ENCODE results near the gene RNF123. TPM values are rescaled to one million over a fixed set of nuclear protein-coding genes. Genes with fewer than 3 reads are reported as not detected.

The RNF123 gene
- total RNA-seq, 1 experiment from 2014 or later, result 46.7 TPM

DNA sequence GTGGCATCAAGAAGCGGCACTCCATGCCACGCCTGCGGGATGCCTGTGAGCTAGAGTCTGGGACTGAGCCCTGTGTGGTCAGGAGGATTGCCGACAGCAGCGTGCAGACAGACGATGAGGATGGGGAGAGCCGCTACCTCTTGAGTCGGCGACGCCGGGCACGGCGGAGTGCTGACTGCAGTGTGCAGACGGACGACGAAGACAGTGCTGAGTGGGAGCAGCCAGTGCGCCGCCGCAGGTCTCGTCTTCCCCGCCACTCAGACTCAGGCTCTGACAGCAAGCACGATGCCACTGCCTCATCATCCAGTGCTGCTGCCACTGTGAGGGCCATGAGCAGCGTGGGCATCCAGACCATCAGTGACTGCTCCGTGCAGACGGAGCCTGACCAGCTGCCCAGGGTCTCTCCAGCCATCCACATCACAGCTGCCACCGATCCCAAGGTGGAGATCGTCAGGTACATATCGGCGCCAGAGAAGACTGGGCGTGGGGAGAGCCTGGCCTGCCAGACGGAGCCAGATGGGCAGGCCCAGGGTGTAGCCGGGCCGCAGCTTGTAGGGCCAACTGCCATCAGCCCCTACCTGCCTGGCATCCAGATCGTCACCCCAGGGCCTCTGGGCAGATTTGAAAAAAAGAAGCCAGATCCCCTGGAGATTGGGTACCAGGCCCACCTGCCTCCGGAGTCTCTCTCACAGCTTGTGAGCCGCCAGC, 32.0 kb upstream of the RNF123 start:
- H3K79me2 ChIP-seq (ENCODE audit: low read depth), result no peaks in the 10 kb centered on the region
- BruUV-seq (replicated peaks), result no TSS peak
- H3K4me3 ChIP-seq, result no peak overlapping the region
- no peaks in the 10 kb centered on the region for H3F3A ChIP-seq (ENCODE audit: insufficient read depth, low read depth)
- no peak overlapping the region for H2AFZ ChIP-seq
- no peaks in the 10 kb centered on the region for H3K9me3 ChIP-seq (ENCODE audit: insufficient read depth, low read depth)
- no peak for TF ChIP-seq EZH2 (IDR thresholded peaks at IDR 0.05; ENCODE audit: low read depth)
- TF ChIP-seq, protein P1, sequence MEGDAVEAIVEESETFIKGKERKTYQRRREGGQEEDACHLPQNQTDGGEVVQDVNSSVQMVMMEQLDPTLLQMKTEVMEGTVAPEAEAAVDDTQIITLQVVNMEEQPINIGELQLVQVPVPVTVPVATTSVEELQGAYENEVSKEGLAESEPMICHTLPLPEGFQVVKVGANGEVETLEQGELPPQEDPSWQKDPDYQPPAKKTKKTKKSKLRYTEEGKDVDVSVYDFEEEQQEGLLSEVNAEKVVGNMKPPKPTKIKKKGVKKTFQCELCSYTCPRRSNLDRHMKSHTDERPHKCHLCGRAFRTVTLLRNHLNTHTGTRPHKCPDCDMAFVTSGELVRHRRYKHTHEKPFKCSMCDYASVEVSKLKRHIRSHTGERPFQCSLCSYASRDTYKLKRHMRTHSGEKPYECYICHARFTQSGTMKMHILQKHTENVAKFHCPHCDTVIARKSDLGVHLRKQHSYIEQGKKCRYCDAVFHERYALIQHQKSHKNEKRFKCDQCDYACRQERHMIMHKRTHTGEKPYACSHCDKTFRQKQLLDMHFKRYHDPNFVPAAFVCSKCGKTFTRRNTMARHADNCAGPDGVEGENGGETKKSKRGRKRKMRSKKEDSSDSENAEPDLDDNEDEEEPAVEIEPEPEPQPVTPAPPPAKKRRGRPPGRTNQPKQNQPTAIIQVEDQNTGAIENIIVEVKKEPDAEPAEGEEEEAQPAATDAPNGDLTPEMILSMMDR (conservative IDR thresholded peaks at IDR 0.05), result no peak
- no peaks in the 10 kb centered on the region for H3K9me2 ChIP-seq (ENCODE audit: insufficient read depth)
- no peaks in the 10 kb centered on the region for H4K20me1 ChIP-seq (ENCODE audit: insufficient read depth)
- POLR2A ChIA-PET (ENCODE audit: unreplicated experiment), result no interaction called here
- no peak for DNase-seq
- no peaks in the 10 kb centered on the region for H3K4me1 ChIP-seq (replicated peaks; ENCODE audit: insufficient read depth)
- CTCF ChIA-PET, result no interaction called here
- no peak overlapping the region for H3K4me2 ChIP-seq
- no peak overlapping the region for H3K27ac ChIP-seq
- H3K36me3 ChIP-seq (ENCODE audit: low read depth), result no peaks in the 10 kb centered on the region
- intact Hi-C loops (cut with micrococcal nuclease; ENCODE audit: unreplicated experiment), result no loop called here
- H3K27me3 ChIP-seq (ENCODE audit: insufficient read depth, low read depth), result no peaks in the 10 kb centered on the region

DNA sequence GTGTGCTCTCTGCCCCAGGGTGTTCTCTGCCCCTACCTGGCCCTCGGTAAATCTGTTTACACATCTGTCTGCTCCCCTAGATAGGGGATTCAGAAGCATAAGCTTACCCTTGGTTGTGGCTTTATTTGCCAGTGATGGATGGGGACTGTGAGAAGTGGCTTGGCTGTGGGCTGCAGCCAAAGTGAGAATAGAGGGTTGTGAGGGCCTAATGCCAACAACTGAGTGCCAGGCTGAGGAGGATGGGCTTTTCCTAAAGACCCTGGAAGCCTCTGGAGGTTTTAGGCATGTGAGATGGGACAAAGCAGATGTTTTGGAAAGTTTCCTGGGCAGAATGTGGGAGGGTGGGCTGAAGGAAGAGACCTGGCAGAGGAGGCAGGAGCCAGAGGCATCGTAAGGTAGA, 30.6 kb upstream of the RNF123 start:
- H3K4me3 ChIP-seq, result no peak overlapping the region
- no peaks in the 10 kb centered on the region for H3K4me1 ChIP-seq (replicated peaks; ENCODE audit: insufficient read depth)
- H3K27me3 ChIP-seq (ENCODE audit: insufficient read depth, low read depth), result no peaks in the 10 kb centered on the region
- intact Hi-C loops (cut with micrococcal nuclease; ENCODE audit: unreplicated experiment), result no loop called here
- no peaks in the 10 kb centered on the region for H3K36me3 ChIP-seq (ENCODE audit: low read depth)
- no peak overlapping the region for H3K4me2 ChIP-seq
- no peak for TF ChIP-seq EZH2 (IDR thresholded peaks at IDR 0.05; ENCODE audit: low read depth)
- TF ChIP-seq, protein P1 (conservative IDR thresholded peaks at IDR 0.05), result no peak
- BruUV-seq (replicated peaks), result no TSS peak
- DNase-seq, result no peak
- no peaks in the 10 kb centered on the region for H4K20me1 ChIP-seq (ENCODE audit: insufficient read depth)
- no peak overlapping the region for H2AFZ ChIP-seq
- POLR2A ChIA-PET (ENCODE audit: unreplicated experiment), result no interaction called here
- H3K9me2 ChIP-seq (ENCODE audit: insufficient read depth), result no peaks in the 10 kb centered on the region
- no peaks in the 10 kb centered on the region for H3F3A ChIP-seq (ENCODE audit: insufficient read depth, low read depth)
- CTCF ChIA-PET, result no interaction called here
- H3K27ac ChIP-seq, result no peak overlapping the region
- no peaks in the 10 kb centered on the region for H3K9me3 ChIP-seq (ENCODE audit: insufficient read depth, low read depth)
- no peaks in the 10 kb centered on the region for H3K79me2 ChIP-seq (ENCODE audit: low read depth)

DNA sequence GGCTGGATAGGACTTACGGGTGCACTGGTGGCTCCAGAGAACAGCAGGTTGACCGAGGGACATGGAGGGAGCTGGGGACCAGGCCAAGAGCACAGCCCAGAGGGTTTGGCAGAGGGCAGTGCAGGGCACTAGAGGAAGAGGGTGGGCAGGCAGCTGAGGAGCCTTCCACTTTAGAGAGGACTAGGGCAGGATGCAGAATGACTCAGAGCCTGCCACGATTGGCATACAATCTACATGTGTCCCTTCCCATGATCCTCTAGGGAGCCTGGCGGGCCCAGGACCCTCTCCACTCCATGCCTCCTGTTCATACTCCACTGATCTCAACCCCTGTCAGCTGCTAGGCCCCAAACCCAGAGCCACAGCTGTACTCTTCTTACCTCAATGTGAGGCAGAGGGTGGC, 29.6 kb upstream of the RNF123 start:
- Histone ChIP-seq H3K9me3 (ENCODE audit: insufficient read depth, low read depth) (no peaks in the 10 kb centered on the region), H3K4me2 (no peak overlapping the region), H4K20me1 (ENCODE audit: insufficient read depth) (no peaks in the 10 kb centered on the region), H3K36me3 (ENCODE audit: low read depth) (no peaks in the 10 kb centered on the region), H3K27ac (no peak overlapping the region), H3K9me2 (ENCODE audit: insufficient read depth) (no peaks in the 10 kb centered on the region), H2AFZ (no peak overlapping the region), H3K4me3 (no peak overlapping the region), H3F3A (ENCODE audit: insufficient read depth, low read depth) (no peaks in the 10 kb centered on the region), H3K4me1 (replicated peaks; ENCODE audit: insufficient read depth) (no peaks in the 10 kb centered on the region), H3K79me2 (ENCODE audit: low read depth) (no peaks in the 10 kb centered on the region), H3K27me3 (ENCODE audit: insufficient read depth, low read depth) (no peaks in the 10 kb centered on the region)
- intact Hi-C loops (cut with micrococcal nuclease; ENCODE audit: unreplicated experiment), result no loop called here
- BruUV-seq (replicated peaks), result no TSS peak
- DNase-seq, result no peak
- CTCF ChIA-PET, result no interaction called here
- TF ChIP-seq, protein P1 (conservative IDR thresholded peaks at IDR 0.05), result no peak
- no peak for TF ChIP-seq EZH2 (IDR thresholded peaks at IDR 0.05; ENCODE audit: low read depth)
- POLR2A ChIA-PET (ENCODE audit: unreplicated experiment), result no interaction called here
